Measurements from ENCODE around the gene C7orf57. TPM values are rescaled to one million over a fixed set of nuclear protein-coding genes. Genes with fewer than 3 reads are reported as not detected.

C7orf57 gene
- total RNA-seq, 1 experiment from 2014 or later = 0.15 TPM

- no peak for TF ChIP-seq ELF1 (IDR thresholded peaks at IDR 0.05; ENCODE audit: borderline replicate concordance, low read depth)
- TF ChIP-seq MAX (IDR thresholded peaks at IDR 0.05) = no peak
Measured at GRCh38 chr7:48088559-48089045, 53.3 kb downstream of the C7orf57 start (continued).

DNA sequence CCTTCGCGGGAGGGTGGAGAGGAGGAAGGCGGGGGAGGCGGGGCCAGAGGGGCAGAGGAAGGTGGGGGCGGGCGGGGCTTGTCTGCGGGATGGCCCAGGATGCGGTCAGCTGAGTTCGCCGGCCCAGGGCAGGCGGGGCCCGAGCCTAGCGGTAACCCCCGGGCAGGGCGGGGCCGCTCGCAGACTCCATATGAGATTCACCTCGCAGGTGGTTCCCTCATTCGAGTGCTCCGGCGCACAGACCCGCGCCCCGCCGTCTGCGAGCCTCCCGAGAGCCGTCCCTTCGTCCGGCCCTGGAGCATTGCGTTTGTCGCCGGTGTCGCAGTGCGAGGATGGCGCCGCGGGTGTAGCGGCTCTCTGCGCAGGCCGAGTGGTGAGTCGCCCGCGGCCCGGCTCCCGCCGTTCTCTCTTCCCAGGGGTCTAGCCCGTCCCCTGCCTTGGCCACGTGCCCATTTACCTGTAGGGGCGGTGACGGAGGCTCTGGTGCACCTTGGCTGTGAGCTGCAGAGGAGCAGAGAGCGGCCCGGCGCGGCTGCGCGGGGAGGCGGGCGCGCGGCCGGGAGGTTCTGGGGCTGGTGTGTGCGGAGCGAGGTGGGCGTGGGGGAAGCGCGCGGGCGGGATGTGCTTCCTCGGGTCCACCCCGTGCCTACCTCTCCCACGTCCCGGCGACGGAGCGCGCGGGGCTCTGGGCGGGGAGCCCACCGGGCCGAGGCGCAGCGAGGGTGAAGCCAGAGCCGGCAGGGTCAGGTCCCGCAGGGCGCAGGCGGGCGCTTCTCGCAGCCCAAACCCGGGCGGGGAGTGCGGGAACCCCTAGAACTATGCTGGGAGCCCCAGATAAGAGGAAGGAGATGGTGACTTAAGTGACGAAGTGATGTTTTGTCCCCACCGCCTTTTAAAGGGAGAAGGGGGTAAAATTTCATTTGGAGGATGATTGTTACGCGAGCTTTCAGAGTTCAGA, 54.0 kb downstream of the C7orf57 start, which contains the start of gene UPP1:
Gene UPP1 (plus strand): TSS at position 220 of the 958 bp plus-strand sequence. CDS start 5,519 bp downstream, outside the sequence.
- H3K27me3 ChIP-seq (ENCODE audit: insufficient read depth, low read length) = no peaks in the 10 kb centered on the region
- H2AFZ ChIP-seq (ENCODE audit: low read depth, low read length, poor library complexity, severe bottlenecking) = peak within 1 kb of the TSS; percentile 81
- TF ChIP-seq TCF7L2 (IDR thresholded peaks at IDR 0.05; ENCODE audit: borderline replicate concordance, extremely low read depth, insufficient read depth, insufficient read length) (peak; percentile 12), SP1 (IDR thresholded peaks at IDR 0.05; ENCODE audit: low read depth) (no peak), REST (IDR thresholded peaks at IDR 0.05; ENCODE audit: low read depth) (no peak), ZFX (IDR thresholded peaks at IDR 0.05) (peak; percentile 70), EZH2phosphoT487 (IDR thresholded peaks at IDR 0.05; ENCODE audit: borderline replicate concordance) (no peak), SIN3A (IDR thresholded peaks at IDR 0.05; ENCODE audit: low read depth) (no peak), POLR2AphosphoS5 (IDR thresholded peaks at IDR 0.05; ENCODE audit: low read depth, low read length) (peak; percentile 80), ELF1 (IDR thresholded peaks at IDR 0.05; ENCODE audit: borderline replicate concordance, low read depth) (no peak), ATF3 (IDR thresholded peaks at IDR 0.05) (no peak)
- H3K79me2 ChIP-seq (ENCODE audit: insufficient read depth, low read length) = peaks cover 3% of the 10 kb centered on the region; the same call in 1 of the 2 replicates
- H3K9me3 ChIP-seq (ENCODE audit: control insufficient read depth in 1 of 2, insufficient read depth in 1 of 2, low read depth in 1 of 2, low read length in 2 of 2) = no peaks in the 10 kb centered on the region
- H3K36me3 ChIP-seq (ENCODE audit: control insufficient read depth in 1 of 2, insufficient read depth in 2 of 2, low read length in 2 of 2) = no peaks in the 10 kb centered on the region; a peak in 2 of 4 replicates
- no TSS peak for BruUV-seq (replicated peaks)
- no peaks in the 10 kb centered on the region for H3K9me2 ChIP-seq (ENCODE audit: insufficient read depth)
- no peaks in the 10 kb centered on the region for H4K20me1 ChIP-seq (ENCODE audit: insufficient read depth)
- peak within 1 kb of the TSS; percentile 81 for H3K9ac ChIP-seq (ENCODE audit: low read length)
- peaks cover 64 to 82% of the 10 kb centered on the region in 2 experiments for H3K4me1 ChIP-seq (ENCODE audit: control insufficient read depth in 1 of 2, insufficient read depth in 2 of 2, low read length in 2 of 2)
- ChIA-PET POLR2A (interaction anchor here (1.1 to 2.1 kb wide), 11 partner anchors 11 to 141 kb away, joined by 3 to 7 read pairs (median 5); partner anchors contain the start of gene PKD1L1), CTCF (interaction anchor here (1.0 to 1.5 kb wide), 2 partner anchors 98 to 121 kb away, joined by 3 to 5 read pairs; no protein-coding TSS in a partner anchor), RAD21 (ENCODE audit: low non-redundant PET in 1 of 2, low total read pairs in 2 of 2, uncharacterized antibody in 2 of 2, unreplicated experiment in 2 of 2) (interaction anchor here in 1 of 2 experiments (0.6 kb wide), 1 partner anchor 104 kb away, joined by 3 read pairs; no protein-coding TSS in a partner anchor)
- H3K4me2 ChIP-seq (ENCODE audit: low read length) = peak within 1 kb of the TSS; percentile 95
- intact Hi-C loops (cut with micrococcal nuclease) = loop anchor here (2.0 kb wide), 1 partner anchor 111 kb away; the partner anchor contains the start of gene HUS1
- DNase-seq (ENCODE audit: low read depth, low spot score) (peak; percentile 73), ATAC-seq (peak; percentile 71)
- H3K4me3 ChIP-seq (replicated peaks in 1 of 2; ENCODE audit: low read depth in 1 of 2, low read length in 2 of 2) = peak within 1 kb of the TSS; percentile 69 to 77
- H3K27ac ChIP-seq (ENCODE audit: low read depth, low read length) = peak within 1 kb of the TSS; percentile 94

Measured in HCT116 (cell line).